Measurements from ENCODE around the gene NPIPB2. TPM values are rescaled to one million over a fixed set of nuclear protein-coding genes. Genes with fewer than 3 reads are reported as not detected.

Gene NPIPB2
- total and polyA plus RNA-seq, 2 donors (not counting 1 experiment from before 2014, with no cell fraction given), result 5.4 to 38.1 TPM

DNA sequence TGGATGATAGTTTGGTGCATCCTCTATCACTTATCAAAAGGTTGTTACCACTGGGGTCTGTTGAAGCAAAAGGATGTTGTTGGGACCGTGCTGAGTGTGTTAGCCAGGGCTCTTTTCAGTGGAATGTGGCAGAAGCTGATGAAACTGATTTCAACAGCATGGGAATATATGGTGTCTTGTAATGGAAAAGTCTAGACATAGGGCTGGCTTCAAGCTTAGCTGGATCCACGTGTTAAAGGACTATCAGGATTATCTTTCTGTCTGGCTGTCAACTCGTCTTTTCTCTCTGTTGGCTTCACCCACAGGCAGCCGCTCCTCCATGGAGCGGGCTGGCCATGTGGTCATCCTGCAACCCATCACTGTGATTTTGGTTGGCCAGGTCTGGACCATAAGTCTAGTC lies 43.4 kb upstream of the NPIPB2 start:
- Histone ChIP-seq H2AFZ (ENCODE audit: insufficient read depth, low read depth, low read length, poor library complexity, severe bottlenecking) (no peak overlapping the region), H3K4me2 (replicated peaks; ENCODE audit: low read depth, low read length, poor library complexity, severe bottlenecking) (no peak overlapping the region), H3K79me2 (ENCODE audit: control insufficient read depth, insufficient read depth, low read length) (peaks cover 100% of the 10 kb centered on the region), H3K4me1 (ENCODE audit: control insufficient read depth in 2 of 2, insufficient read depth in 2 of 2, low read length in 2 of 2) (peaks cover 58 to 62% of the 10 kb centered on the region in 2 donors), H3K27ac (ENCODE audit: low read length in 2 of 2) (peak overlapping the region in 1 of 2 donors; percentile 7), H3K4me3 (ENCODE audit: control extremely low read depth in 1 of 5, extremely low read depth in 1 of 5, insufficient read depth in 1 of 5, low read depth in 2 of 5, low read length in 4 of 5) (no peak overlapping the region), H3K36me3 (replicated peaks in 1 of 2; ENCODE audit: control extremely low read depth in 1 of 2, control insufficient read depth in 1 of 2, extremely low read depth in 1 of 2, insufficient read depth in 2 of 2, low read length in 1 of 2) (peaks cover 2 to 42% of the 10 kb centered on the region in 2 experiments), H3K27me3 (replicated peaks in 1 of 4; ENCODE audit: control extremely low read depth in 1 of 4, control insufficient read depth in 3 of 4, insufficient read depth in 4 of 4, low read length in 3 of 4) (no peaks in the 10 kb centered on the region), H3K9me3 (ENCODE audit: control extremely low read depth in 1 of 3, control insufficient read depth in 2 of 3, insufficient read depth in 1 of 3, low read length in 2 of 3) (no peaks in the 10 kb centered on the region), H3K9ac (ENCODE audit: low read length) (no peak overlapping the region), H4K20me1 (ENCODE audit: control insufficient read depth, insufficient read depth, low read length, poor library complexity, severe bottlenecking) (peaks cover 67% of the 10 kb centered on the region)
- ChIA-PET POLR2A (no interaction called here), CTCF (interaction anchor here (1.0 to 1.1 kb wide), 2 partner anchors 20 to 36 kb away, joined by 4 to 5 read pairs; partner anchors contain the start of gene TNFRSF17)
- H3K4me3 Mint-ChIP-seq, result no peak overlapping the region
- H3K4me1 Mint-ChIP-seq, result peaks cover 71% of the 10 kb centered on the region
- intact Hi-C loops (cut with micrococcal nuclease), result no loop called here
- no peaks in the 10 kb centered on the region for H3K27me3 Mint-ChIP-seq
- no peak overlapping the region for H3K27ac Mint-ChIP-seq
- TF ChIP-seq EZH2 (IDR thresholded peaks at IDR 0.05; ENCODE audit: borderline replicate concordance, insufficient read depth, low read depth, low read length, poor library complexity, severe bottlenecking) (no peak), CTCF (IDR thresholded peaks at IDR 0.05) (no peak)
- WGBS (ENCODE audit: insufficient coverage), result 89% methylated on average over 4 of the region's 5 CpGs
- ATAC-seq (ENCODE audit: low read depth), result no peak
- DNase-seq, result no peak
- no peaks in the 10 kb centered on the region for H3K9me3 Mint-ChIP-seq (ENCODE audit: insufficient read depth)

- Histone ChIP-seq H3K4me3 (ENCODE audit: control extremely low read depth in 1 of 5, extremely low read depth in 1 of 5, insufficient read depth in 1 of 5, low read depth in 2 of 5, low read length in 4 of 5) (peak overlapping the region in 3 of 5 experiments; percentile 8 to 47 (median 12)), H3K4me1 (ENCODE audit: control insufficient read depth in 2 of 2, insufficient read depth in 2 of 2, low read length in 2 of 2) (peaks cover 66 to 75% of the 10 kb centered on the region in 2 donors), H3K27me3 (replicated peaks in 1 of 4; ENCODE audit: control extremely low read depth in 1 of 4, control insufficient read depth in 3 of 4, insufficient read depth in 4 of 4, low read length in 3 of 4) (no peaks in the 10 kb centered on the region), H3K4me2 (replicated peaks; ENCODE audit: low read depth, low read length, poor library complexity, severe bottlenecking) (peak overlapping the region; percentile 96), H3K27ac (ENCODE audit: low read length in 2 of 2) (peak overlapping the region; percentile 82 to 92), H3K36me3 (replicated peaks in 1 of 2; ENCODE audit: control extremely low read depth in 1 of 2, control insufficient read depth in 1 of 2, extremely low read depth in 1 of 2, insufficient read depth in 2 of 2, low read length in 1 of 2) (peaks cover 0 to 23% of the 10 kb centered on the region in 2 experiments), H3K9me3 (ENCODE audit: control extremely low read depth in 1 of 3, control insufficient read depth in 2 of 3, insufficient read depth in 1 of 3, low read length in 2 of 3) (no peaks in the 10 kb centered on the region), H2AFZ (ENCODE audit: insufficient read depth, low read depth, low read length, poor library complexity, severe bottlenecking) (peak overlapping the region; percentile 25), H3K9ac (ENCODE audit: low read length) (peak overlapping the region; percentile 30), H4K20me1 (ENCODE audit: control insufficient read depth, insufficient read depth, low read length, poor library complexity, severe bottlenecking) (peaks cover 24% of the 10 kb centered on the region), H3K79me2 (ENCODE audit: control insufficient read depth, insufficient read depth, low read length) (peaks cover 98% of the 10 kb centered on the region)
- intact Hi-C loops (cut with micrococcal nuclease), result loop anchor here (1.0 to 5.0 kb wide), 3 partner anchors 15 to 33 kb away; partner anchors contain the start of gene TNFRSF17
- POLR2A ChIA-PET, result interaction anchor here (0.6 to 4.0 kb wide), 2 partner anchors 16 to 393 kb away, joined by 4 to 39 read pairs; partner anchors contain the start of gene TNFRSF17
- CTCF ChIA-PET, result interaction anchor here (0.8 to 5.0 kb wide), 6 partner anchors 16 to 115 kb away, joined by 3 to 23 read pairs (median 4); partner anchors contain the start of gene TNFRSF17
- Mint-ChIP-seq H3K4me1 (peaks cover 80% of the 10 kb centered on the region), H3K9me3 (ENCODE audit: insufficient read depth) (no peaks in the 10 kb centered on the region), H3K27me3 (no peaks in the 10 kb centered on the region), H3K4me3 (peak overlapping the region; percentile 70), H3K27ac (peak overlapping the region; percentile 87)
- TF ChIP-seq EZH2 (IDR thresholded peaks at IDR 0.05; ENCODE audit: borderline replicate concordance, insufficient read depth, low read depth, low read length, poor library complexity, severe bottlenecking) (no peak), CTCF (IDR thresholded peaks at IDR 0.05) (no peak)
- WGBS (ENCODE audit: insufficient coverage), result 83% methylated on average over 2 of the region's 5 CpGs
- ATAC-seq (ENCODE audit: low read depth), result peak; percentile 18
- DNase-seq, result peak; percentile 53
Observed at GRCh38 chr16:11980136-11980844, 38.4 kb upstream of the NPIPB2 start.
